Right lobe of liver (tissue), 4 donors: ENCODE measurements around the gene OSBPL8.

ENCODE experiments used
- CTCF ChIP-seq, 4 donors: fragments of 200-600 bp in 3 of 4; fragments of 450-650 bp in 1 of 4; IDR thresholded peaks; one replicate each; pipeline versions ENCODE4 v1.5.1 to v1.8.0; 2016 to 2022; ENCODE audit warnings: antibody characterized with exemption in 4 of 4, mild to moderate bottlenecking in 2 of 4
- POLR2A ChIP-seq: fragments of 450-650 bp; IDR thresholded peaks from one replicate; pipeline ENCODE4 v1.6.1; 2017; ENCODE audit warnings: antibody characterized with exemption, mild to moderate bottlenecking
- donor health status: DM: no; HTN: no; CAD: no.
- donor health status: DM: no; HTN: no; CAD: no.
- donor health status: DM: no; HTN: yes; CAD: no.

GRCh38 chr12:76504606-76505005, 55.0 kb downstream of the OSBPL8 start:
- no peak for TF ChIP-seq CTCF (IDR thresholded peaks at IDR 0.05)
- no peak for TF ChIP-seq POLR2A
